ENCODE data around the gene MAST4.

MAST4 gene

GRCh38 chr5:67050125-67050524, 453.9 kb downstream of the MAST4 start:
- no peak overlapping the region for H3K4me2 ChIP-seq (ENCODE audit: low read length)
- no peaks in the 10 kb centered on the region for H3K36me3 ChIP-seq (replicated peaks; ENCODE audit: low read depth, low read length)
- H3K27me3 ChIP-seq (ENCODE audit: low read depth, low read length) = peaks cover 14% of the 10 kb centered on the region
- H3K9ac ChIP-seq (ENCODE audit: low read length) = no peak overlapping the region
- H3K27ac ChIP-seq (ENCODE audit: low read length) = no peak overlapping the region
- no peaks in the 10 kb centered on the region for H3K4me1 ChIP-seq (ENCODE audit: low read length)
- no peak for TF ChIP-seq EZH2phosphoT487 (IDR thresholded peaks at IDR 0.05; ENCODE audit: low read depth)
- TF ChIP-seq, protein P1, sequence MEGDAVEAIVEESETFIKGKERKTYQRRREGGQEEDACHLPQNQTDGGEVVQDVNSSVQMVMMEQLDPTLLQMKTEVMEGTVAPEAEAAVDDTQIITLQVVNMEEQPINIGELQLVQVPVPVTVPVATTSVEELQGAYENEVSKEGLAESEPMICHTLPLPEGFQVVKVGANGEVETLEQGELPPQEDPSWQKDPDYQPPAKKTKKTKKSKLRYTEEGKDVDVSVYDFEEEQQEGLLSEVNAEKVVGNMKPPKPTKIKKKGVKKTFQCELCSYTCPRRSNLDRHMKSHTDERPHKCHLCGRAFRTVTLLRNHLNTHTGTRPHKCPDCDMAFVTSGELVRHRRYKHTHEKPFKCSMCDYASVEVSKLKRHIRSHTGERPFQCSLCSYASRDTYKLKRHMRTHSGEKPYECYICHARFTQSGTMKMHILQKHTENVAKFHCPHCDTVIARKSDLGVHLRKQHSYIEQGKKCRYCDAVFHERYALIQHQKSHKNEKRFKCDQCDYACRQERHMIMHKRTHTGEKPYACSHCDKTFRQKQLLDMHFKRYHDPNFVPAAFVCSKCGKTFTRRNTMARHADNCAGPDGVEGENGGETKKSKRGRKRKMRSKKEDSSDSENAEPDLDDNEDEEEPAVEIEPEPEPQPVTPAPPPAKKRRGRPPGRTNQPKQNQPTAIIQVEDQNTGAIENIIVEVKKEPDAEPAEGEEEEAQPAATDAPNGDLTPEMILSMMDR (IDR thresholded peaks at IDR 0.05; ENCODE audit: low read depth, low read length) = no peak
- H3K9me3 ChIP-seq (ENCODE audit: insufficient read depth, low read length) = no peaks in the 10 kb centered on the region
- H3K4me3 ChIP-seq (ENCODE audit: low read length) = no peak overlapping the region
- no peak overlapping the region for H2AFZ ChIP-seq (ENCODE audit: low read depth, low read length)
- no peaks in the 10 kb centered on the region for H4K20me1 ChIP-seq (ENCODE audit: insufficient read depth, low read length)
- H3K79me2 ChIP-seq (ENCODE audit: low read length) = no peaks in the 10 kb centered on the region

DNA sequence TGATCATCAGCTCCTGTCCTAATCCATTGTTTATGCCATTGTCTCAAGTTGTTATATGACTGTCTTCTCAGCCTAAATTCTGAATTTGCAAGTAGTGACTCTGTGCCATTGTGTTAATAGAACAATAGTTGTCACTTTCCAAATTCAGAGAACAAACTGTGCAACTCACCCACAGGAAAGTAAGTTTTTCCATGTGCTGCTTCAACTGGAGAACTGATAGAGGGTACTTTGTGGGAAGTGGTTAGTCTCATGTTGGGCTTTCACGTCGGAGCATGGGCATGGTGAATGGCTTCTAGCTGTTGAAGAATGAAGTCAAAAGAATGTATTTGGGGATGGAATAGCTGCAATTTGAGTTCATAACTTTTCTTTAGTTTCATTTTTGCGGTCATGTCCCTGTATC, 454.4 kb downstream of the MAST4 start:
- no peak overlapping the region for H2AFZ ChIP-seq (ENCODE audit: low read depth, low read length)
- no peaks in the 10 kb centered on the region for H3K9me3 ChIP-seq (ENCODE audit: insufficient read depth, low read length)
- no peaks in the 10 kb centered on the region for H4K20me1 ChIP-seq (ENCODE audit: insufficient read depth, low read length)
- no peaks in the 10 kb centered on the region for H3K79me2 ChIP-seq (ENCODE audit: low read length)
- H3K4me1 ChIP-seq (ENCODE audit: low read length) = no peaks in the 10 kb centered on the region
- no peak overlapping the region for H3K4me2 ChIP-seq (ENCODE audit: low read length)
- TF ChIP-seq EZH2phosphoT487 (IDR thresholded peaks at IDR 0.05; ENCODE audit: low read depth) = no peak
- TF ChIP-seq, protein P1 (IDR thresholded peaks at IDR 0.05; ENCODE audit: low read depth, low read length) = no peak
- no peak overlapping the region for H3K4me3 ChIP-seq (ENCODE audit: low read length)
- H3K36me3 ChIP-seq (replicated peaks; ENCODE audit: low read depth, low read length) = no peaks in the 10 kb centered on the region
- no peak overlapping the region for H3K27ac ChIP-seq (ENCODE audit: low read length)
- peaks cover 14% of the 10 kb centered on the region for H3K27me3 ChIP-seq (ENCODE audit: low read depth, low read length)
- no peak overlapping the region for H3K9ac ChIP-seq (ENCODE audit: low read length)

DNA sequence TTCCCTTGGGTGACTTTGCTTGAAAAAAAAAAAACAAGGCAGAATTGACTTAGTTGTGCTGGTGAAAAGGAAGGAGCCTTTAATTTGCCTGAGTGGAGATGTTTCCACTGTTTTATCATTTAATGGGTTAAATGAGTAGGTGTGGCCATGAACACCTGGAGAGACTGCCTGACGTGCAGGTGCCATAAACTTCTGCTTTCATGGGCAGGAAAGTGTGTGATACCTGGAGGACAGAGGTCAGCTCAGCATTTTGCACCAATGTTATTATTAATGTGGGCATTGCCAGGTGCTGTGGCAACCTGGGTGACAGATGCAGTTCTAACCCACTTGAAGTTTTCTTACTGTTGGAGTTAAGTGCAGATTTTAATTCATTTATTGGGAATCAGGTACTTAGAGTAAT, 455.0 kb downstream of the MAST4 start:
- Histone ChIP-seq H3K79me2 (ENCODE audit: low read length) (no peaks in the 10 kb centered on the region), H3K27me3 (ENCODE audit: low read depth, low read length) (peaks cover 14% of the 10 kb centered on the region), H3K4me3 (ENCODE audit: low read length) (no peak overlapping the region), H4K20me1 (ENCODE audit: insufficient read depth, low read length) (no peaks in the 10 kb centered on the region), H3K4me2 (ENCODE audit: low read length) (no peak overlapping the region), H3K9ac (ENCODE audit: low read length) (no peak overlapping the region), H3K9me3 (ENCODE audit: insufficient read depth, low read length) (no peaks in the 10 kb centered on the region), H3K27ac (ENCODE audit: low read length) (no peak overlapping the region), H3K36me3 (replicated peaks; ENCODE audit: low read depth, low read length) (no peaks in the 10 kb centered on the region), H2AFZ (ENCODE audit: low read depth, low read length) (no peak overlapping the region), H3K4me1 (ENCODE audit: low read length) (no peaks in the 10 kb centered on the region)
- TF ChIP-seq, protein P1 (IDR thresholded peaks at IDR 0.05; ENCODE audit: low read depth, low read length) = no peak
- TF ChIP-seq EZH2phosphoT487 (IDR thresholded peaks at IDR 0.05; ENCODE audit: low read depth) = no peak

DNA sequence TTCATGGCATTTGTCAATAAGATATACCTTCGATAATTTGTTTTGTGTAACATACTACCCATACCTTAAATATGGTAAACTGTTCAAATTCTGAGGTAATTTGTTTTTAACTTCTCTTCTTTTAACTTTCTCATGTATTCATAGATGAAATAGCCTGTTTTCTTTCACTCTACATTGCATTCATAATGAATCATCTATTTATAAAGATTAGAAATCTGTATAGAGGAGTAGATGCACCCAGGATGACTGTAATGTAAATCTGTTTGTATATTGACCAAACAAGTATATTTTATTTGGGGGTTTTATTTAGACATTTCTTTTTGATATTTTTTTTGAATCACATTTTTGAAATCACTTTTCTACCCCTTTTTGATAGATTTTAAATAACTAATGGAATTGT, 455.8 kb downstream of the MAST4 start:
- TF ChIP-seq, protein P1 (IDR thresholded peaks at IDR 0.05; ENCODE audit: low read depth, low read length) = no peak
- TF ChIP-seq EZH2phosphoT487 (IDR thresholded peaks at IDR 0.05; ENCODE audit: low read depth) = no peak
- Histone ChIP-seq H3K36me3 (replicated peaks; ENCODE audit: low read depth, low read length) (no peaks in the 10 kb centered on the region), H3K9me3 (ENCODE audit: insufficient read depth, low read length) (no peaks in the 10 kb centered on the region)

More for the DNA sequence above, 455.8 kb downstream of the MAST4 start:
- Histone ChIP-seq H3K27ac (ENCODE audit: low read length) (no peak overlapping the region), H3K27me3 (ENCODE audit: low read depth, low read length) (peaks cover 14% of the 10 kb centered on the region), H3K4me3 (ENCODE audit: low read length) (no peak overlapping the region), H3K4me2 (ENCODE audit: low read length) (no peak overlapping the region), H3K79me2 (ENCODE audit: low read length) (no peaks in the 10 kb centered on the region), H4K20me1 (ENCODE audit: insufficient read depth, low read length) (no peaks in the 10 kb centered on the region), H3K4me1 (ENCODE audit: low read length) (no peaks in the 10 kb centered on the region), H2AFZ (ENCODE audit: low read depth, low read length) (no peak overlapping the region), H3K9ac (ENCODE audit: low read length) (no peak overlapping the region)

All from OCI-LY3 (cell line).